GM19025 (cell line): ENCODE measurements around the gene LRRTM4.

Experiments used
- ATAC-seq: cut with Tn5 transposase; IDR thresholded peaks from one replicate; pipeline ENCODE4 v1.9.1; 2021; ENCODE audit warnings: mild to moderate bottlenecking, low read depth, moderate library complexity; ENCODE audit not compliant: unreplicated experiment

LRRTM4 gene

DNA sequence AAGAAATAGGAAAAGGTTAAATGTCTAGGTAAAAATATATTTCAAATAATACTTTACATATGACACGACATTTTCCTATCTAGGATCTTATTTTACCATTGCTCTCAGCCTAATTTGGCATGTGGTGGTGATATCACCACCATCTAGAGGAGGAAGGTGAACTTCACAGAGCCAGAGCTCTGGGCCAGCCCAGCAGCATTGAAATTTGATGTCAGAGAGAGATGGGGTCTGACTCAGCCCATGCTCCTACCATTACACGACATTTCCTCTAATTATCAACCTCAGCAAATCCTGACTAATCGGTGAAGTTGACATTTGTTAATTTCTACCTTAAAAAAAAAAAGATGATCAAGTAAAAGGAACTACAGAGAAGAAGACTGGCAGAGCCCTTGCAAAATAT lies 42.3 kb downstream of the LRRTM4 start:
- ATAC-seq: no peak

DNA sequence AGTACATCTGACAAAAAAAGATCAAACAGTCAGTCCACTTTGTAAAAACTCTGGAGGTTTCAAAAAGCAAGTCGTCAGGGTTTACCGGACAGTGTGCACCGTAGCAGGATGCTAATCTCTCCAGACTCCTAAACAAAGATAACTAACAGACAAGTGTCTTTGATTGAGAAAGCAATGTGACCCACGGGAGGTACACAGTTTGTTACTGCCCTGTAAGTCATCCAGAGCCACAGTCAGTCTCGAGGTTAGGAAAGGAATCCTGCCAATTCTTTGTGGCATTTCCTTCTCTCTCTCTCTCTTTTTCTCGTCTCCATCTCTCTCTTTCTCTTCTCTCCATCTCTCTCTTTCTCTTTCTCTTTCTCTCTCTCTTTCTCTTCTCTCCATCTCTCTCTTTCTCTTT lies 42.8 kb downstream of the LRRTM4 start:
- no peak for ATAC-seq

DNA sequence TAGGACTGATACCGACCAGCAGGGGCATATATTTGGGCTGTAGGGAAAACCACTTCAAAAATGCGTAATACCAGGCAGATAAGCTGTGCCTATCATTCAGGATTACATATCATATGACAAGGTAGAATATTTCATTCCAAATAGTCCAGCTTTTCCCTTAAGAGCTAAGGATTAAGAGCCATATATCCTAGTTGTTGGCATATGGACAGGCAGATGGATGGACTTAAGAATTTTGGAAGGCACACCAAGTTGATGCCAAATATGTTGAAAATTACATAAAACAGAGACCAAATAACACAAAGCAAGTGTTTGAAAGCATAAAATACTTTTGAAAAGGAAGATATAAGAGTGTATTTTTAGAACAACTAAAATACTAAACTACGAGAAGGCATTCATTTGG lies 52.1 kb downstream of the LRRTM4 start:
- no peak for ATAC-seq

DNA sequence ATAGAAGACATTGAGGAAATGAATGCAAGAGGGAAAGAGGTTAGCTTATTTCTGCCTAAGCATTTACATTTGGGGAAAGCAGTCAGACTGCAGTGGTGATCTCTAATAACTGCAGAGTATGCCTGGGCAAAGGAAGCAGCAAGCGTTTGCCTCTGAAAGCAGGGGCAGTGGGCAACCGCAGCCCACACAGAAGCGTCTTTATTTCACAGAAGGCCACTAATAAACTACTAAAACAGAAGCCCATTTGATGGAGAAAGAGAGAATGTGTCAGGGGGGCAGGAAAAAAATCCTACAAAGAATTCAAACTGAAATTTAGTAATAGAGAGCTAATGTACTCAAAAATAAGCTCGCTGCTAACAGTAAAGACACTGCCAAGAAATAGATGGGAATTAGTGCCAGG lies 53.1 kb downstream of the LRRTM4 start:
- ATAC-seq: no peak

DNA sequence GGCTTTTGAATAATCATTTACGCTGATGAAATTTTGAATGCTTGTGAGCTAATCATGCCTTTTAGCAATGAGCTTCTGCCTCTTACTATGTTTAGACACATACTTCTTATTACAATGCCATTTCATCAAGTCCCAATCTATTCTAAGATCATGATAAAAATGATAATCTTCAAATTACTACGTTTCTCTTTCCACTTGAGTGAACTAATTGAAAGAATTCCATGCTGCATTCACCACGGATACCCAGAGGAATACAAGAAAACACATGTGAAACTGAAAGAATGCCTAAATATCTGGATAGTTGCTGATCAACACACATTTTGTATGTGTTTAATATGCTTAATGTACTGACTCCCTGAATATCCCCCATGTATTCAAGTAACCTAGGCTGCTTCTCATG lies 62.3 kb downstream of the LRRTM4 start:
- ATAC-seq: no peak

DNA sequence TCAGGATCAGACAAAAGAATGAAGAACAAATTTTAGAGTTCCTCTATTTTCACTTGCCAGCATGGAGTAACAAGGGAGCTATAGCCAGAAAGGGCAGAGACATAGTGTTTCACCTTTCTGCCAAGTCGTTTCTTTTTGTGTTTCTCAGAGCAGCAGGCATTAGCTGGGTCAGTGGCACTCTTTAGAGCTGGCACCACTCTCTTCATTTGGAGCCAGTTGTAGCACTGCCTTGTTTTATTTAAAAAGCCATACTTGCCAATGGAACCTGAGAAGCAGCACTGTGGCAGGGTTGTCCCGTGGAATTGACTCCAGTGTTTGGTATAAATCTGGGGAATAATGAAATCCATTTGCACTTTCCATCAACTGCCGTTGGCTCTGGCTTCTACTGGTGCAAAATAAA lies 64.0 kb downstream of the LRRTM4 start:
- no peak for ATAC-seq

DNA sequence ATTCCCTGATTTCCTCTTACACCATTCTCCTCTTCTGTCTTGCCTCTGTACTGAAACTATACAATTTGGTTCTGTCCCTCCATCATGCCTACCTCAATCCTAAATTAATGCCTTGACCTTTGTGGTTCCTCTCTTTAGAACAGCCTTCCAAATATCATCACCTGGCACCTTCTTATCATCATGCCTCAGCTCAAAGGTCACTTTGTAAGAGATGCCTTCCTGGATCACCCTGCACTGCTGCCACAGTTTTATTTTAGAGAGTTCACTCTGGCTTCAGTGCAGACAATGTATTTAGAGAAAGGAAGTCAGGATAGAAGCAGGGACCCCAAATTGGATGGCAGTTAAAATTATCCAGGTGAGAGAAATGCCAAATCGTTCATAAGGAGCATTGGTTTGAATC lies 64.5 kb downstream of the LRRTM4 start:
- no peak for ATAC-seq

DNA sequence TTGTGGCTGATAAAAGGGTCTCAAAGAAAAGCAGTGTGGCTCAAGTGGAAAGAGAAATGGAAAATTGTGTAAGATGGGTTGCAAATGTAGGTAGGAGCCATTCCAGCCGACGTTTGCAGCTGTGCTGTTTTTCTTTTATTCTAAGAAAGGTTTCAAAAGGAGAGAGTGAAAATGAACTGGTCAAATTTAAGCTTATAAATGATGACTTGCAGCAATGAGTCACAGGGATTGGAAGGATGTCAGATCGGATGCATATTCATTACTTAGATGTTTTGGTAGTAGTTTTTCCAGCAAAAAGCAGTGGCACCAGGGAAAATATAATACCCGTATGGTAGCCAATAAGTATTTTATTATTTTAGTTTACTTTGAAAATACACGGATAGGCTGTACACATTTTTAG lies 79.1 kb downstream of the LRRTM4 start:
- no peak for ATAC-seq

DNA sequence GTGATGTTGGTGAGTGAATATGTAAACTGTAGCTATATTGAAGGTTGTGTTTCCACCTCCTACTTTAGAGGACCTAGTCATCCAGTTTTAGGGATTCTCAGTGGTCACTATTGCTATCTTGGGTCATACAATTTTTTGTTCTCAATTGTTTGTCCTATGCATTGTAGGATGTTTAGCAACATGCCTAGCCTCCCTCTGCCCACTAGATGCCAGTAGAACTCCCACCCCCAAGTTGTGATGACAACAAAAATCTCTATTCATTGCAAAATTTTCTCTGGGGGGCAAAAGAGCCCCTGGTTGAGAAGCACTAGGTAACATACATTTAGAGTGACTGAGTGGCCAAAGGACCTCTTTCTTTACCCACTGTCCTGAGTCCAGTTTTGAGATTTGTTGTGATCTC lies 87.3 kb downstream of the LRRTM4 start:
- no peak for ATAC-seq

DNA sequence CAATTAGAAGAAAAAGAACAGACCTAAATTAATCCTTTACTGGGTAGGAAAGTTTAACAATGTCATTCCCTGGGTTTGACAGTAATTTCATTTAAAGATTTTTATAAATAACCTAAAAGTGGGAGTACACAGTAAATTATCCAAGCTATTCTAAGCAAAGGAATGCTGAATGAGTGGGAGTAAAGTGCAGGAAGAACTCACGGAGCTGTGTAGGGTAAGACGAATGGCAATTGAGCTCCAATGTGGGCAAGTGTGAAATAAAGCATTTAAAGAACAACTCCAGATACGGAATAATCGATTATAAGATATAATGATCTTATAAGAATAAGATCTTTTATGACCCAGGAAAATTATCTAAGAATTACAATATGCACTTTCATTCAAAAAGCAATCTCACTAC lies 93.2 kb downstream of the LRRTM4 start:
- ATAC-seq: no peak

DNA sequence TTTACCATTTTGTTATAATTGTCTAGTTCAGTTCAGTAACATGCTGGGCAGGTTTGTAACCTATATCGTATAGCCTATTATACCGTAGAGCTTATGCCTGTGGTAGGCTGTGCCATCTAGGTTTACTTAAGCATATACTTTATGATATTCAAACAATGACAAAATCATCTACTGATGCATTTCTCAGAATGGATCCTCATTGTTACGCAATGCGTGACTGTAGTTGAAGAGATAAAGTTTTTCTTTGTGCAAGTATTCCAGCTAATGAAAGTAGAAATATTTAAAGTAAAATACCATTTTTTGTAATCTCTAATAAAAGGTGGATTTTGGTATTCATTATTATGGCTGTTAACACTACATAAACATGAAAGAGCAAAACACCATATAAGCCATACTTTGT lies 100.2 kb downstream of the LRRTM4 start:
- no peak for ATAC-seq

DNA sequence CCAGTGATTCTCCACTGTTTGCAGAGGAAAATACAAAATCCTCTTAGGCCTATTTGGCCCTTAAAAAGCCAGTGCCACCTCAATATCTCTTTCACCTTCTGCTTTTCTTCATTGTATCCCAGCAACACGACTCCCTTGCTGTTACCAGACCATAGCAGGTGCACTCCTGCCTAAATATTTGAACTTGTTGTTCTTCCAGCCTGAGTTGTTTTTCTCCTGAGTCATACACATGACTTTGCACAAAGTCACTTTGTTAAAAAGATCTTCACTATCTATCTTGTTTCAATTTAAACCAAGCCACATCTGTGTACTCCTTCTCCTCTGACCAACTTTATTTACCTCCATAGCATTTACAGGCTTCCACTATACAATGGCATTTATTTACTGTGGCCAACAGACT lies 103.6 kb downstream of the LRRTM4 start:
- no peak for ATAC-seq

DNA sequence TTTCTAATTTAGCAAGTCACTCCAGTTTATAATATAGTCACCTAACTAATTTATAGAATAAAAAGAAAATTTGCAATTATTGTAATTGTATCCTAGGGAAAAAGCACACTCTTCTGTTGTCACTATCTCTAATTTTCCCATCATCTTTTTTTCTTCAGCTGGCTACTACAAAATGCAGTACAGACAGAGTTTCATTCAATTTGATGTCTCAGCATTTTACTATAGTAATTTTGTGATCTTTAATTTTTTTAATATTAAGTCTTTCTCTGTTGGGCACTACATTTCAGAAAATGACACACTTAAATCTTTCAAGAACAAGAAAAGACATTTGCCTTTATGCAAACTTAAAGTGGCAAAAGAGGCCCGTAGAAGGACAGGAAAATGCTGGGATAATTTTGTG lies 118.0 kb downstream of the LRRTM4 start:
- no peak for ATAC-seq

DNA sequence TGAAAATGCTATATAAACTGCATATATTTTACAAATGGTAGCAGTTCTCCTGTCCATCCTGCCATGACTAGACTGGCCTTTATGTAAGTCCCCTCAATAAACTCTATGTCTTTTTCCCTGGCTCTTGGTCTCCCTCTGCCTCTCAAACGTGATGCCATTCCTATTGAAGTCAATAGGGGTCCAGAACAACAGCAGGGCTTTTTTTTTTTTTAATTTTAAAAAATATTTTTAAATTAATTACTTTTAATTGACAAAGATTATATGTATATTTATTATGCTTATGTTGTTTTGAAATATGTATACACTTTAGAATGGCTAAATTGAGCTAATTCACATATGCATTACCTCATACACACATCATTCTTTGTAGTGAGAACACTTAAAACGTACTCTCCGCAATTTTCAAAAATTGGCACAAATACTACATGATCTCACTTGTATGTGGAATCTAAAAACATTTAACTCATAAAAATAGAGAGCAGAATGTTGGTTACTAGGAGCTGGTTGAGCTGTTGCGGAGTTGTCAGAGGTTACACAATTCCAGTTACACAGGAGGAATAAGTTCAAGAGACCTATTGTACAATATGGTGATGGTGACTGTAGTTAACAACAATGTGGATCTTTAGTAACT lies 123.1 kb downstream of the LRRTM4 start:
- ATAC-seq: no peak

DNA sequence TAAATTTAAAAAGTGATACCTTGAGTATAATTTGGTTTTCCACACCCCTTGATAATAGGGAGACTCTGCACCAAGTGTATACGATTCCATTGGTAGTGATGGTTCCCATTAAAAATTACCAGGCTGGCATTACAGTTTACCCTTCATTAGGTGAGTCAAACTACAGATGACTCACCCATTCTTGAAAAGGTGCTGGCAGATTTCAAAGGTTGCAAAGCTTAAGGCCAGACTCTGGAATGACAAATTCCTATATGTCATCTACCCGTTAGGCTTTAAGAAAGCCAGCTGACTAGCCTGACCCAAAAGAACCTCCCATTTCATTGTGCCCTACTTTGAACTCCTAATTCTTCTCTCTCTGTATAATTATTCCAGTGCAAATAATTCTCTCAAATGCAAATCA lies 124.4 kb downstream of the LRRTM4 start:
- no peak for ATAC-seq

DNA sequence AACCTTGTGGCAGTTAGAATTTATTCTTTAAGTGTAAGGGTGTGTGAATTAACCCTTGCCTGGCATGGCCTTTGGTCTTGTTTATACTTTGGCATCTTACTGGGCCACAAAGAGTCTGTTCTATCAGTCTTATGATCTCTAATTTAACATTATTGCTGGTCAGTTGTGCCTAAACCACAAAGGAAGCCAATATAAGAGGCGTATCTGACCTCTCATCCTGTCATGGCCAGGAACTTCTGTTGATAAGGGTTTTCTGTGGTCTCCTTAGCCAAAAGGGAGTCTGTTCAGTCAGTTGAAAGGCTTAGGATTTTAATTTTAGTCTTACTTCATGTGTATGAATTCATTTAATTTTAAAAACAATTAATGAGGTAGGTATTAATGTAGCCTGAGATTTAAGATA lies 127.2 kb downstream of the LRRTM4 start:
- no peak for ATAC-seq

DNA sequence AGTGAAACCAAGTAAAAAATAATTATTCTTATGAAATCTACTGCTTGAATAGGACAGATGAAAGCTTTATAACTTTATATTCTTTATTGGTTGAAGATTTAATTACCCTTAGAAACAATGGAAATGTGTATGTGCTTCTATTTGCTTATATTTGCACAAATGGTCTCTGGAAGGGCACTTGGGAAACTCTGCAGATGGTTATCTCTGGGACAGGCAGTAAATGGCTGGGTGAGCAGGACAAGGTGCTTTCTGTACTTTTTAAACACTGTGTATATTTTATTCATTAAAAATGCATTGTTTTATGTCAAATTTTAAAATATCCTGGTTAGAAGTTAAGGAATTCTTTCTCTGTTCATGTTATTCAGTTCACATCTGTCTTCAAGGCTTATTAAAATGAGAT lies 131.1 kb downstream of the LRRTM4 start:
- no peak for ATAC-seq

DNA sequence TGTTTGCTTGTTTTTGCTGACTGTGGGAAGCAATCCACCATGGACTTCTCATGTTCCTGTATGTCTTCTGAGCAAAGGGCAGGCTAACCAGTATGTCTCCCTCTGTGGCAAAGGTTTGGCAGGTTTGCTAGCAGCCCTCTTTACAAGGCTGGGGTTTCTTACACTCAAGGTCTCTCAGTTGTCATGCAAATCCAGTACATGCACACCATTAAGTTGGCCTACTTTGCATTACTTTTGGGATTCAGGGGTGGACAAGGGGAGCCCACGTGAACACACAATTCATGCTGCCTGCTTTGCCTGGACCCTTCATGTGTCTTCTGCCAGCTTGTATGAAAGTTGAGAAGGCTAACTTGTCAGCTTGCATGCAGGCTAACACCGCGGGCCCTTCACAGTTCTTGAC lies 134.9 kb downstream of the LRRTM4 start:
- no peak for ATAC-seq

DNA sequence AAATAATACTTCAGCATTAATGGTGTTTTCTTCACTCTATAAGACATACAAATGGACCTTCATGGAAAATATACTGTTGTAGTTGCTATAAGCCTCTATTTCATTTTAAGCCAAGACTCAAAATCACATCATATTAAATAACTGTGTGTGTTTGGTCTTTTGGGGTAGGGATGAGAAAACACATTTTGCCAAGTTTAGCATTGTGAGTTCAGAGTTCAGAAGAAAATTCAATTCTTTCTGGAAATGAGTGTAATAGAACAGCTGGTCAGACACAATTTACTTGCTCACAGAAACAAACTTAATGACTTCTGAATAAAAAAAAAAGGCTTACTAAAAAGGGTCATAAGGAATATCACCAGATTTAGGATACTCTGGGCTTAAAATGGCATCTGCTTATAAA lies 149.5 kb downstream of the LRRTM4 start:
- ATAC-seq: no peak

DNA sequence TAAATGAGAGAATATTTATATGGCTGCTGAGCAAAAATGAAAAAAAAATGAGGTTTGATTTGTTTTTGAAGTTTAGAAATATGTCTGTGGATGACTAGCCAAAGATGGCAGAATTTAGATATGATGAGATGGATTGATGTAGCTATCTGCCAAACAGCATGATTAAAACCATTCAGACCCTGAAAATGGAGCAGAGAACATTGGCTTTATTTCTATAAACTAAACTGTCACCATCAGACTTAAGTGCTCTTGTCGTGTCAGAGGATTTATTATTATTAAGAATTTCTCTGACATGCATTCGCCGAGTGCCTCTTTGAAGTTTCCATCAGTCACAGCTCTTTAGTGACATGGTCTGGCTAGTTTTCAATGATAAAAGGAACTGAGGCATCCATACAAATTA lies 151.7 kb downstream of the LRRTM4 start:
- no peak for ATAC-seq

DNA sequence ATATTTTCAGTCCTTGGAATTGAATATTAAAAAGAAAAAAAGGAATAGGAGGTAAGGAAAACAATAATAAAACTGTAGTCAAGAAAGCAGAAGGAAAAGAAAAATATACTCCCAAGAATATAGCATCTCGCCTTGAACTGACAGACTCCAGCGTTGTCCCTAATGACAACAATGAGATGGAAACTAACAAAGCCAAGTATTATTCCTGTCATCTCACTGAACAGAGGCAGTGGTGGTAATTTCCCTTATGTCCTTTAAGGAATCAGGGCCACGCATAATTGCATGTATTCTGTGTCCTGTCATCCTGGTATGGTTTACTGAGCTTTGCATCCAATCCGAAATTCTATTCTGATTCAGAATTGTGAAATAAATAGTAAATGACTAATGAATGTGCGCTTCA lies 158.9 kb downstream of the LRRTM4 start:
- ATAC-seq: no peak

DNA sequence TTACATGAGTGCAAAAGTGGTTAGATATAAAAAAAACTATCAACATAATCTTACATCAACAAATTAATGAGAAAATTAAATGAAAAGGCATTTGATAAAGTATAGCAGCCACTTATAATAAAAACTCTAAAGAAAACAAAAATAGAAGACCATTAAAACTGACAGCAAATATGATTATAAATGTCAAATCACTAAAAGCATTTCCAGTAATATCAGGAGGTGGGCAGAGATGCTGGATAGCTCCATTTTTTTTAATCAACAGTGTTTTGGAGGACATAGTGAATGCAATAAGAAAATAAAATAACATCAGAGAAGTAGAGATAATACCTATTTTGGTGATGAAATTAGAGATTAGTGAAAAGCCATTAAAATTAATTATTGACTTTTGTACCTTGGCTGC lies 173.4 kb downstream of the LRRTM4 start:
- no peak for ATAC-seq

DNA sequence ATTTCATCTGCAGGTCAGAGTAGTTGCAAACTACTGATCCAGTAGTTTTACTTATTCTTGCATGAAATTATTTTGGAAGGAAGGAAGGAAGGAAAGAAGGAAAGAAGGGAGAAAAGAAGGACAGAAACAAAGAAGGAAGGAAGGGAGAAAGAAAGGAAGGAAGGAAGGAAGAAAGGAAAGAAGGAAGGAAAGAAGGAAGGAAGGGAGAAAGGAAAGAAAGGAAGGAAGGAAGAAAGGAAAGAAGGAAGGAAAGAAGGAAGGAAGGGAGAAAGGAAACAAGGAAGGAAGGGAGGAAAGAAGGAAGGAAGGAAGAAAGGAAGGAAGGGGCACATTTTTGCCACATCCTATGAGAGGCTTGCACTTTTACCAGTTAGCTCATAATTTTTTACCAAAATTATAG lies 186.2 kb downstream of the LRRTM4 start:
- no peak for ATAC-seq
